Left ventricle myocardium superior (tissue), 1 donor: Measurements from ENCODE around the gene ADGRA1. TPM values are rescaled to one million over a fixed set of nuclear protein-coding genes. Genes with fewer than 3 reads are reported as not detected.
"Not testable (repeated sequence)": the region's sequence is repeated elsewhere in the genome, so short reads cannot be mapped to it uniquely, and the experiment has no call there.

Source experiments
- ATAC-seq: fragments of 200-7000 bp; cut with Tn5 transposase; one replicate; pipeline ENCODE4 v1.9.1; 2020; ENCODE audit warnings: mild to moderate bottlenecking, moderate library complexity
- DNase-seq: peaks from one replicate; pipeline ENCODE4 v3.0.0-alpha.2; 2020
- intact Hi-C: fragments of 100-400 bp; cut with micrococcal nuclease; formaldehyde crosslinking; loops from one replicate; pipeline ENCODE4 v1.11.0; 2022
- total RNA-seq: library from RNA; stranded (reverse); fragmentation: NEBNext Ultra II Directional; extraction: Animal tissue kit (Norgen Biotek cat#: 25700); gene quantifications from one replicate; pipeline ENCODE4 v1.2.1, GENCODE V29; 2021
- donor health status: DM: no; HTN: yes; CAD: no; lungs with severe emphysema.

Gene ADGRA1
- total RNA-seq, 1 donor from 2014 or later, result not detected

DNA sequence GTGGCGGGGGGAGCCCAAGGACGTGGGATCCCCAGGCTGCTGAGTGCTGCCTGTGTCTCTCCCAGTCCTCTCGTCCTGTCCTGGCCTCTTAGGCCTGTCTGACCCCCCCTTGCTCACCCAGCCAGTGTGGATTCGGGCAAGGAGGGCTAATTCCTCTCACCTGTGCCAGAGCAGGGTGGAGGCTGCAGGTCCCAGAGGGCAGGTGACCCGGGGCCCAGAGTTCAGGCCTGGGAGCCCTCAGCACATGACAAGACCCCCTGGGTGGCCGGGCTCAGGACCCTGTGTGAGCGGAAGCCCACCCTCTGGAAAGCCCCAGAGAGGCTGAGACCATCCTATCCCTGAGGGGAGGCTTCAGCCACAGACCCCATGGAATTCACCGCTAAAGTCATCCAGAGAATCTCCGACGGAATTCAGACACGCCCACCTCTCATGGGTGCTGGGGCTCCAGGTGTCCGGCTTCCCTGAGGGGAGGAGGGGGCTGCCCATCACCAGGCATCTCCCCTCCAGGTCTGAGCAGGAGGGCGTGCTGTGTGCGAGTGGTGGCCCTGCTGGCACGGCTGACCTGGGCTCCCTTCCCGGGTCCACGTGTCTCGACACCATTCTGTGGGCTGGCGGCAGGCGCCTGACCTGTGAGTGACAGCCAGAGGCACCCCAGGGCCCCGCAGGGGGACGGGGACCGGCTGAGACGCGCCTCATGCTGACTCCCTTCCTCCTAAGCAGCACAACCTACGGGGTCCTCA lies 77.3 kb downstream of the ADGRA1 start:
- DNase-seq, result peak; percentile 29
- intact Hi-C loops, result no loop called here
- ATAC-seq, result no peak

DNA sequence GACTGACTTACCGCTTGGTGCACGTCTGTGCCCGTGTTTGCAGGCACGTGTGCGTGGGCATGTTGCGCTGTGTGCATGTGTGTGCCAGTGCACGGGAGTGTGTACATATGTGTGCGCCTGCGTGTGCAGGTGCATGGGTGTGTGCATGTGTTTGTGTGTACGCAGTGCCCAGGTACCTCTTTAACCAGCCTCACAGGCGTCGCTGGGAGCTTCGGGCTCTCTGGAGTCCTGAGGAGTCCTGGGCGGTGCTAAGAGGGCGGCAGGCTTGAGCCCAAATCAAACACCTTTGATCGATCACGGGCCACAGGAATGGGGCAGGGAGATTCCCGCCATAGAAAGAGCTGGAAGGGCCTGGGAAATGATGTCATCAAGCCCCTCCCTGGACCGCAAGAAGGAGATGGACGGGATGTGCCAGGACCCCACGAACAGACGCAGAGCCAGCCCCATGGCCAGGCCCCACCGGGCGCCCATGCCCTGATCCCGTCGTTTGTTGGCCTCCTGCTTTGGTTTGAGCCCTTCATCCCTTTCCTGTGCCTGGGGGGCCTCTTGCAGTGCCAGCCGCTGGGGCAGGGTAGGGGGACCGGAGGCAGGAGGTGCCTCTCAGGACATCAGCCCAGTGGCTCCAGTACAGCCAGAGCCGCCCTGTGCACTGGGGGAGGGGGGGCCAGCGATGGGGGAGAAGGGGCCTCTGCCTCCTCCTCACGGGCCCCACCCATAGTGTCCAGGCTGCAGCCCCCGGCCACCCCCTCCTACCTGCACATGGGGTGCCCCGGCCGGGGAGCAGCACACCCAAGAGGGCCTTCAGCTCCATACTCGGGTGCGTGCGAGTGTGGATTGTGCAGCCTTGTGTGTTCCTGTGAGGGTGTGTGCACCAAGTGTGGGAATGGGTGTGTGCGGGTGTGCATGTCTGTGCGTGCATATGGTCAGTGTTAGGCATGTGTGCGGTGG lies 78.1 kb downstream of the ADGRA1 start:
- intact Hi-C loops, result no loop called here
- DNase-seq (peak; percentile 21), ATAC-seq (no peak)

GRCh38 chr10:133166504-133166827 lies 78.7 kb downstream of the ADGRA1 start:
- intact Hi-C loops, result no loop called here
- ATAC-seq (no peak), DNase-seq (no peak)

- peak; percentile 18 for ATAC-seq
- intact Hi-C loops, result no loop called here
- peak; percentile 41 for DNase-seq
Measured at GRCh38 chr10:133166828-133167692, 79.3 kb downstream of the ADGRA1 start.

DNA sequence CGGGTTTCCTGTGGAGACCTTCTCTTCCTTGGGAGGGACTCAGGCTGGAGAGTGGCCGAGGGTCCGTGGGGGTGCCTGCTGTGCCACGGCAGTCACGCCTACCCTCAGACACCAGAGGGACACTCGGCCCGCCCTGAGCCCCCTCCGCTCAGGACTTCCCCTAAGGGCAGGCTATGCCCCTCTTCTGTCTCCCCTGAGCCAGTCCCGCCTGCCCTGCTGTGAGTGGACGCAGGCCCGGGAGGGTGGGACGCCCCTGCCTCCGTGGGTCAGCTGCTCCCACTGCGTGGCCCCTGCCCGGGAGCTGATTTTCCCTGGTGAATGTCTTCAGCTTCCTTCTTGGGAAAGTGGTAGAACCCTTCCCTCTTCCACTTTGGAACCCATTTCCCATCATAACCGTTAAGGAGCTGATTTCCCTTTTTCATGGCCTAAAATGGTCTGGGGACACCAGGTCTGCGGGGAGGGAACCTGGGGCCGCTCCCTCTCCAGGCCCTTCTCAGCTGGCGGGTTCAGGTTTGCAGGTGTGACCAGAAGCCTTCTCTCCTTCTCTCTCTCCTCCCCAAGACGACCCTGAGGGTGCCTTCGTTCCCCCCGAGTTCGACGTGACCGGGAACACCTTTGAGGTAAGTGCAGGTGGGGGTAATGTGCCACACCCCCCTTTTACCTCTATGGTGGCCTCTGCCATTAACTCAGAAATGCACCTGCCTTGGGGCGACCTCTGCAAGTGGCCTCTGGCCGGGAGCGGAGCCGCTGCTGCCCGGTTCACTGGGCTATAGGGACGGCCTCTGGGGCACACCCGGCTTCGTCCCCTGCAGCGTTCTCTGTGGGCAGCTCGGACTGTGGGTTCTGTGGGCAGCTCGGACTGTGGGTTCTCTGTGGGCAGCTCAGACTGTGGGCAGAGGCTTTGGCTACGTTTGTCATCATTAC lies 80.2 kb downstream of the ADGRA1 start:
- intact Hi-C loops, result no loop called here
- ATAC-seq (no peak), DNase-seq (no peak)

DNA sequence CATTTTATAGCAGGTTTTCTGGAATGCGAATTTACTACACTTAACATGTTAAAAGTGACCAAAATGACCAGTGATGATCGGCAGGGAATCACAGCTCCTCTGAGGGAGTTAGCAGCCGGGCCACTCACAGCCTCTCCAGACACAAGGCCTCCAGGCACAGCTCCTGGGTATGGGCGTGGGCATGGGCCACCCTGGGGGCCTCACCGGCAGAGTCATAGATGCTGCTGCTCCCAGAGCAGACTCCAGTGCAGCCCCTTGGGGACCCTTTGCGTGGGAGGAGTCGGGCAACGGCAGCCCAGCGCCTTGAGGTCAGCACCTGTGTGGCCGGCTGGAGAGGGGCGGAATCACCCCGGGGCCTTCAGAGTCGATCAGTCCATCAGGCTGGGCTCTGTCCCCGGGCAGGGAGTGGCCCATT lies 80.9 kb downstream of the ADGRA1 start:
- intact Hi-C loops, result no loop called here
- DNase-seq (no peak), ATAC-seq (no peak)

DNA sequence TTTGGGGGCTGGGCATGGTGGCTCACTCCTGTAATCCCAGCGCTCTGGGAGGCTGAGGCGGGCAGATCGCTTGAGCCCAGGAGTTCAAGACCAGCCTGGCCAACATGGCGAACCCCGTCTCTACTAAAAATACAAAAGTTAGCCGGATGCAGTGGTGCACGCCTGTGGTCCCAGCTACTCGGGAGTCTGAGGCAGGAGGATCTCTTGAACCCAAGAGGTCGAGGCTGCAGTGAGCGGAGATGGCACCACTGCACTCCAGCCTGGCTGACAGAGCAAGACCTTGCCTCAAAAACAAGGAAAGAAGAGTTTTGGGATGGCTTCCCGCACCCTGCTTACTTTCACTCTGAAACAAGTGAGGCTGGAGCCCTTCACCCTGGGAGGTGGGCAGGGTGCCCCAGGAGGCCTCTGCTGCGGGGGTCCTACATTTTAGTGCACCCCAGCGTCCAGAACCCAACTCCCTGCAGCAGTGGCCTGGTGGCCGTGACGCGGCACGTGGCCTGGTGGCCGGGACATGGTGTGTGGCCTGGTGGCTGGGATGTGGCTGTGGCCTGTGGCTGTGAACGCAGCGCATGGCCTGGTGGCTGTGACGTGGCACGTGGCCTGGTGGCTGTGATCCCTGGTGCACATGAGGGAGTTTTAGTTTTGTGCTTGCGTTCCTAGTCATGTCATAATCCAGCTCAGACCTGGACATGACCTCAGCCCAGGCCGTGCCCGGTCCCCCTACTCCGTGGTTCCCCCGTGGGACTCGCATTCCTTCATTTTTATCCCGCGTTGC lies 81.6 kb downstream of the ADGRA1 start:
- DNase-seq, result no peak

GRCh38 chr10:133170092-133170491 lies 82.4 kb downstream of the ADGRA1 start:
- no peak for DNase-seq
- no peak for ATAC-seq
- intact Hi-C loops, result no loop called here

More for the DNA sequence above, 81.6 kb downstream of the ADGRA1 start:
- no peak for ATAC-seq
- intact Hi-C loops, result no loop called here

GRCh38 chr10:133173860-133174640 lies 86.3 kb downstream of the ADGRA1 start:
- ATAC-seq, result no peak
- DNase-seq, result no peak
- intact Hi-C loops, result no loop called here

- no peak for DNase-seq
- no peak for ATAC-seq
- intact Hi-C loops, result no loop called here
Measured at GRCh38 chr10:133174689-133175263, 87.1 kb downstream of the ADGRA1 start.

GRCh38 chr10:133175624-133176023 lies 87.9 kb downstream of the ADGRA1 start:
- ATAC-seq, DNase-seq, intact Hi-C loops: not testable (repeated sequence)

DNA sequence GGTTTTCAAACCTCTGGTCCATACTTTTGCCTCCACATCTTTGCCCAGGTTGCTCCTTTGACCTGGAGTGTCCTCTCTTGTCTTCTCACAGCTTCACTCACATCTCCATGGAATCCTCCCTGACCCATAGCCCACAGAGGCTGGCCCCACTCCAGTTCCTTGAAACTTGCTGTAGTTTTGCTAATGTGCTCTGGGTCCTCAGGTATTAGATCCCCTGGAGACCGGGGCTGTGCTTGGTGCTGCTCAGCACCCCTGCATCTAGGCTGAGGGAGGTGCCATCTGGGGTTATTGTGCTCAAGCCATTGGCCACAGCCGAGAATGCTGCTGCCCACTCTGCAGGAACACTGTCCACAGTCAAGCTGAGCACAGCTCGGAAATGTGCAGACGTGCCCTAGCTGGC lies 88.8 kb downstream of the ADGRA1 start:
- peak; percentile 11 for DNase-seq
- intact Hi-C loops, result no loop called here
- ATAC-seq, result no peak

- intact Hi-C loops, result no loop called here
- DNase-seq (no peak), ATAC-seq (no peak)
Measured at GRCh38 chr10:133177380-133178157, 89.8 kb downstream of the ADGRA1 start.

GRCh38 chr10:133178357-133179127 lies 90.8 kb downstream of the ADGRA1 start:
- no peak for ATAC-seq
- peak; percentile 12 for DNase-seq
- intact Hi-C loops, result no loop called here

DNA sequence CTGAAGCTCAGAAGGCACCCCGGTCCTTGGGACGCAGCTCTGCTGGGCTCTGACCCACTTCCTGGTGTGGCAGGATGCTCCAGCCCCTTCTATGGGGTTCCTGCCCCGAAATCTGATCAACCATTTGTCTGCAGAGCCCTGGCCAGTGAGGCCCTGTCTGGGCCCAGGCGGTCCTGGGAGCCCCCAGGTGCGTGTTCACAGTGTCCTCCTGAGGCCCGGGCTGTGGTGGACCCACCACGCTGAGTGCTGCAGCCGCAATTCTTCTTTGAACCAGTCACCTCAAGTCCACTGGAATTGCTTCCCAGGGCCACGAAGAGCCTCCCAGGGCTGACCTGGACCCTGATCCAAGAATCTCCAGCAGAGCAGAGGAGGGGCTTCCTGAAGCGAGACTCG lies 91.4 kb downstream of the ADGRA1 start:
- no peak for ATAC-seq
- intact Hi-C loops, result no loop called here
- no peak for DNase-seq
